NB4 (cell line): ENCODE results near the gene AACS.

Experiments used
- DNase-seq: peaks from one replicate; pipeline ENCODE4 v3.0.0; 2010; ENCODE audit warnings: low read depth
- H3K4me3 ChIP-seq: one replicate; pipeline ENCODE4 v1.5.1; 2011; ENCODE audit warnings: mild to moderate bottlenecking, low read depth, low read length, moderate library complexity
- MYC ChIP-seq: IDR thresholded peaks from 2 replicates; pipeline ENCODE4 v1.6.1; 2011; ENCODE audit warnings: low read depth, low read length
- POLR2A ChIP-seq: IDR thresholded peaks from 2 replicates; pipeline ENCODE4 v1.6.1; 2011; ENCODE audit warnings: mild to moderate bottlenecking; ENCODE audit not compliant: insufficient read length; ENCODE audit errors: extremely low read depth
- TF ChIP-seq, protein P1 (sequence below): IDR thresholded peaks from one replicate; pipeline ENCODE4 v1.5.1; 2012; ENCODE audit warnings: low read depth, low read length
- TF ChIP-seq, protein P2 (sequence below): IDR thresholded peaks from 2 replicates; pipeline ENCODE4 v1.6.1; 2011; ENCODE audit warnings: low read depth, low read length

Gene AACS

DNA sequence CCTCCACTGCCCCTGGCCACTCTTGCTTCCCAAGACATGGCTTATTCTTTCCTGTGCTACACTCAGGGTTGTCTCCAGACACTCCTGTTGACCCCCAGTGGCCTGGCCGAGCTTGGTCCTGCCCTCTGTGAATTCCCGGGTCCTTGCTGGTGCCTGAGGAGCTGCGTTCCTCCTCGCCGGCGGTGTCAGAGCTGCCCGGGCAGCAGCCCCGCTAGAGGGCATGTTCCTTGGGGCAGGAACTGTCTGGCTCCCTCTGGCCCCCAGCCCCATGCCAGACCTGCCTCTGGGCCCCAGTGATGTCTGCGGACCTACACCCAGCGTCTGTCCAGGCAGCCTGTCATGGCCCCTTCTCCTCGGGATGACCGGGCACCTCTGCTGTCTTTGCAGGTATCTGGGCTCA lies 68.4 kb downstream of the AACS start:
- H3K4me3 ChIP-seq: no peak overlapping the region
- TF ChIP-seq POLR2A: no peak
- TF ChIP-seq, protein P1, sequence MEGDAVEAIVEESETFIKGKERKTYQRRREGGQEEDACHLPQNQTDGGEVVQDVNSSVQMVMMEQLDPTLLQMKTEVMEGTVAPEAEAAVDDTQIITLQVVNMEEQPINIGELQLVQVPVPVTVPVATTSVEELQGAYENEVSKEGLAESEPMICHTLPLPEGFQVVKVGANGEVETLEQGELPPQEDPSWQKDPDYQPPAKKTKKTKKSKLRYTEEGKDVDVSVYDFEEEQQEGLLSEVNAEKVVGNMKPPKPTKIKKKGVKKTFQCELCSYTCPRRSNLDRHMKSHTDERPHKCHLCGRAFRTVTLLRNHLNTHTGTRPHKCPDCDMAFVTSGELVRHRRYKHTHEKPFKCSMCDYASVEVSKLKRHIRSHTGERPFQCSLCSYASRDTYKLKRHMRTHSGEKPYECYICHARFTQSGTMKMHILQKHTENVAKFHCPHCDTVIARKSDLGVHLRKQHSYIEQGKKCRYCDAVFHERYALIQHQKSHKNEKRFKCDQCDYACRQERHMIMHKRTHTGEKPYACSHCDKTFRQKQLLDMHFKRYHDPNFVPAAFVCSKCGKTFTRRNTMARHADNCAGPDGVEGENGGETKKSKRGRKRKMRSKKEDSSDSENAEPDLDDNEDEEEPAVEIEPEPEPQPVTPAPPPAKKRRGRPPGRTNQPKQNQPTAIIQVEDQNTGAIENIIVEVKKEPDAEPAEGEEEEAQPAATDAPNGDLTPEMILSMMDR: no peak
- TF ChIP-seq MYC: no peak
- TF ChIP-seq, protein P2, sequence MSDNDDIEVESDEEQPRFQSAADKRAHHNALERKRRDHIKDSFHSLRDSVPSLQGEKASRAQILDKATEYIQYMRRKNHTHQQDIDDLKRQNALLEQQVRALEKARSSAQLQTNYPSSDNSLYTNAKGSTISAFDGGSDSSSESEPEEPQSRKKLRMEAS: no peak

DNA sequence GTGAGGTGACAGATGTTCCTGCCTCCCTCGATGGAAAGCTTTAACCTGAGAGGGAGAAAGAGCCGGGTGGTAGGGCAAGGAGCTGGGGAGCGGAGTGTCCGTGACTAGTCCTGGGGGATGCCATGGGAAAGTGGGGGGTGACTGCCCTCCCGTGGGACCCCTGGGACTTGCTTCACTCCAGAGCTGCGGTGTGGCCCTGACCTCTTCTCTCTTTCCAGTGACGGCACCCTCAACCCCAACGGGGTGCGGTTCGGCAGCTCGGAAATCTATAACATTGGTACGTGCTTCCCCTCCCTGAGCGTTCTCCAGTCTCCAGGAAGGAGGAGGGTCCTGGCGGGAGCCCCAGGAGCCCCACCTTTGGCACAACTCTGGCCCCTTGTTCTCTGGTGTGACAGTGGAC lies 69.3 kb downstream of the AACS start:
- H3K4me3 ChIP-seq: no peak overlapping the region
- no peak for DNase-seq
- TF ChIP-seq, protein P2: no peak
- TF ChIP-seq MYC (no peak), POLR2A (no peak)
- TF ChIP-seq, protein P1: no peak

More for the DNA sequence above, 68.4 kb downstream of the AACS start:
- DNase-seq: no peak

GRCh38 chr12:125135906-125136305 lies 70.7 kb downstream of the AACS start:
- no peak overlapping the region for H3K4me3 ChIP-seq
- DNase-seq: no peak
- TF ChIP-seq, protein P1: no peak
- TF ChIP-seq, protein P2: no peak
- TF ChIP-seq MYC (no peak), POLR2A (no peak)

GRCh38 chr12:125136702-125137101 lies 71.5 kb downstream of the AACS start:
- no peak overlapping the region for H3K4me3 ChIP-seq
- TF ChIP-seq POLR2A: no peak
- TF ChIP-seq, protein P2: no peak
- TF ChIP-seq, protein P1: no peak
- TF ChIP-seq MYC: no peak
- no peak for DNase-seq

DNA sequence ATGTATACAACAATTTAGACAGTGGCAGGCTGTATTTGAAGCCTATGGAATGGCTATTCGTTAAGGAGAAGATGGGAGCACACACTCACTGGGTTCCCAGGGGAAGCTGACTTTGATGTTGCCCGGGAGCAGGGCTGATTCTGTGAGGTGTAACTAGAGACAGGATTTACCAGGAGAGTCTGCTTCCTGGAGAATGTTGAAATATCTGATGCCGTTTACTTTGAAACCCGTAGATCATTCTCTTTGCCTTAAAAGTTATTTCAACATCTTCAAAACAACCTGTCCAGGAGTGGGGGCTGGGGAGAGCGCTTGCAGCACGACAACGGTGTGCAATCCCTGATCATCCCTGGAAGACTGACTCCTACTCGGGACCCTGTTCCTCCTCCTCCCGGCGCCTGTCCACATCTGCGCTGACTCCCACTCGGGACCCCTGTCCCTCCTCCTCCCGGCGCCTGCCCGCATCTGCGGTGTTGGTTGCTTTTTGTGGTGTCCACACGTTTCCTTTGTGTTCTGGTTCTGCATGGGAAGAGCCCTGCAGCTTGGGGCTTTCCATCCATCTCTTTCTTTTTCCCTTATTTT lies 72.6 kb downstream of the AACS start:
- DNase-seq: no peak
- H3K4me3 ChIP-seq: no peak overlapping the region
- TF ChIP-seq, protein P1: no peak
- TF ChIP-seq POLR2A (no peak), MYC (no peak)
- TF ChIP-seq, protein P2: no peak
